ENCODE data around the gene SLC9A9. TPM values are rescaled to one million over a fixed set of nuclear protein-coding genes. Genes with fewer than 3 reads are reported as not detected.

SLC9A9 gene
- total and polyA plus RNA-seq, 4 donors: 3.3 to 15.0 (median 6.1) TPM

DNA sequence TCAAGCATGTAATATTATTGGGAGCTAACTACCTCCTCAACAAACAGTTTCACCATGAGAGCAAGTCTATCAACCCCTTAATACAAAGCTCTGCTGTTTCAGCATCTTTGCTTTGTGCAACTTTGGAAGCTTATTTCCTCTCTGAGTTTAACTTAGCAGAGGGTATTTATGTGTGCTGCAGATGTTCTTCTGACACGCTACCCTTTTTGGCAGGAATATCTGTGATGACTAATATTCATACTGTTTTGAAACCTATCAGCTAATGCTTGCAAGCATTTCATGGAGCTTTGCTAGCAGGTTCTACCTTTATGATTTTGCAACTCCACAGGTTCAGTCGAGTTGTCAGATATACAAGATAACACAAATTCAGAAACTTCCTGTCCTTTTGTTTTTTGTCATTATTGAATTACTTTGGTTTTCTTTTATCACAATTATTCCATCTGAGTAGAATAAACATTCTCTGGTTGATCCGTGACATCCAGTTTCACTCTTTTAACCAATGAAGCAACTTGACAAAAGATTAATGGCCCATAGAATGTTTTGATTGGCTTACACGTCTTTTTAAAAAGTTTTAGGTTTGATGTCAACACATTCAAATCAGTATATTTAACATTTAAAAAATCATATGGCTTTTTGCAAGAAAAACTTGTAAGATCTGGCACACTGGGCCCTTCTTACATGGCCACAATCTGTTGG, 1.7 kb upstream of the SLC9A9 start:
- Histone ChIP-seq H3K36me3 (ENCODE audit: control insufficient read depth in 4 of 4, insufficient read depth in 3 of 4, low read depth in 1 of 4, low read length in 3 of 4) (no peaks in the 10 kb centered on the region), H3K27me3 (ENCODE audit: control insufficient read depth in 4 of 4, insufficient read depth in 4 of 4, low read length in 3 of 4) (no peaks in the 10 kb centered on the region), H3K27ac (ENCODE audit: low read depth in 1 of 2, low read length in 2 of 2) (no peak overlapping the region), H3K4me1 (ENCODE audit: control insufficient read depth in 4 of 4, insufficient read depth in 4 of 4, low read length in 3 of 4) (peaks cover 0 to 3% (median 0%) of the 10 kb centered on the region in 4 donors), H3K9ac (ENCODE audit: low read depth in 1 of 2, low read length in 2 of 2) (no peak overlapping the region), H3K9me3 (ENCODE audit: control insufficient read depth in 4 of 4, low read length in 3 of 4) (no peaks in the 10 kb centered on the region), H3K4me3 (ENCODE audit: low read depth in 1 of 3, low read length in 3 of 3) (no peak overlapping the region)
- DNase-seq (ENCODE audit: low spot score): no peak
- 33% methylated on average over 4 of the region's 4 CpGs for WGBS
- TF ChIP-seq RXRA (IDR thresholded peaks at IDR 0.05): no peak
- TF ChIP-seq FOXA2 (IDR thresholded peaks at IDR 0.05): no peak
- TF ChIP-seq JUND (IDR thresholded peaks at IDR 0.05): peak in 1 of 2 donors; percentile 27
- TF ChIP-seq RAD21 (IDR thresholded peaks at IDR 0.05): no peak
- TF ChIP-seq, protein P1, sequence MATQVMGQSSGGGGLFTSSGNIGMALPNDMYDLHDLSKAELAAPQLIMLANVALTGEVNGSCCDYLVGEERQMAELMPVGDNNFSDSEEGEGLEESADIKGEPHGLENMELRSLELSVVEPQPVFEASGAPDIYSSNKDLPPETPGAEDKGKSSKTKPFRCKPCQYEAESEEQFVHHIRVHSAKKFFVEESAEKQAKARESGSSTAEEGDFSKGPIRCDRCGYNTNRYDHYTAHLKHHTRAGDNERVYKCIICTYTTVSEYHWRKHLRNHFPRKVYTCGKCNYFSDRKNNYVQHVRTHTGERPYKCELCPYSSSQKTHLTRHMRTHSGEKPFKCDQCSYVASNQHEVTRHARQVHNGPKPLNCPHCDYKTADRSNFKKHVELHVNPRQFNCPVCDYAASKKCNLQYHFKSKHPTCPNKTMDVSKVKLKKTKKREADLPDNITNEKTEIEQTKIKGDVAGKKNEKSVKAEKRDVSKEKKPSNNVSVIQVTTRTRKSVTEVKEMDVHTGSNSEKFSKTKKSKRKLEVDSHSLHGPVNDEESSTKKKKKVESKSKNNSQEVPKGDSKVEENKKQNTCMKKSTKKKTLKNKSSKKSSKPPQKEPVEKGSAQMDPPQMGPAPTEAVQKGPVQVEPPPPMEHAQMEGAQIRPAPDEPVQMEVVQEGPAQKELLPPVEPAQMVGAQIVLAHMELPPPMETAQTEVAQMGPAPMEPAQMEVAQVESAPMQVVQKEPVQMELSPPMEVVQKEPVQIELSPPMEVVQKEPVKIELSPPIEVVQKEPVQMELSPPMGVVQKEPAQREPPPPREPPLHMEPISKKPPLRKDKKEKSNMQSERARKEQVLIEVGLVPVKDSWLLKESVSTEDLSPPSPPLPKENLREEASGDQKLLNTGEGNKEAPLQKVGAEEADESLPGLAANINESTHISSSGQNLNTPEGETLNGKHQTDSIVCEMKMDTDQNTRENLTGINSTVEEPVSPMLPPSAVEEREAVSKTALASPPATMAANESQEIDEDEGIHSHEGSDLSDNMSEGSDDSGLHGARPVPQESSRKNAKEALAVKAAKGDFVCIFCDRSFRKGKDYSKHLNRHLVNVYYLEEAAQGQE (IDR thresholded peaks at IDR 0.05): no peak
- no peak for TF ChIP-seq NR2F2 (IDR thresholded peaks at IDR 0.05)

DNA sequence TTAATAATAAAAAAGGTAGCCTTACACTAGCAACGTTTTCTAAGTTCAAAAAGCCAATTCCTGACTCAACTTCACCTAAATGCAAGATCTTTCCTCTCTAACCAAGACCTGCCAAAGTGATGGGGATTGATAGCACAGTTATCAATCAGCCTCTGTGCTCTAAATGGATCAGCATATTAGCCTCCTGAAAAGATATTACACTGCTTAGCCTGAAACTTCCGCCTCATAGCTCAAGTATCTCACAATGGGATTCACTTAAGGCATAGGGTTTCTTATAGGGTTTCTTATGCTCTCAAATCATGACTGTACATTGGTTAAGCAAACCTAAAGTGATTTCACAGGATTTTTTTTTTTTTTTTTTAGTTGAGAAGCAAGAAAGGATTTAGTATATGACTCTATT, 436 bp upstream of the SLC9A9 start:
- WGBS: 56% methylated on average over 2 of the region's 2 CpGs
- no peak overlapping the region for H3K9ac ChIP-seq (ENCODE audit: low read depth in 1 of 2, low read length in 2 of 2)
- peak overlapping the region in 1 of 3 donors; percentile 49 for H3K4me3 ChIP-seq (ENCODE audit: low read depth in 1 of 3, low read length in 3 of 3)
- no peak for DNase-seq (ENCODE audit: low spot score)
- peaks cover 0 to 3% (median 0%) of the 10 kb centered on the region in 4 donors for H3K4me1 ChIP-seq (ENCODE audit: control insufficient read depth in 4 of 4, insufficient read depth in 4 of 4, low read length in 3 of 4)
- H3K9me3 ChIP-seq (ENCODE audit: control insufficient read depth in 4 of 4, low read length in 3 of 4): no peaks in the 10 kb centered on the region
- no peak for TF ChIP-seq HNF4G (IDR thresholded peaks at IDR 0.05)
- no peak for TF ChIP-seq HNF4A (conservative IDR thresholded peaks at IDR 0.05)
- no peak for TF ChIP-seq SP1 (IDR thresholded peaks at IDR 0.05)
- no peaks in the 10 kb centered on the region for H3K27me3 ChIP-seq (ENCODE audit: control insufficient read depth in 4 of 4, insufficient read depth in 4 of 4, low read length in 3 of 4)
- H3K27ac ChIP-seq (ENCODE audit: low read depth in 1 of 2, low read length in 2 of 2): no peak overlapping the region
- no peaks in the 10 kb centered on the region for H3K36me3 ChIP-seq (ENCODE audit: control insufficient read depth in 4 of 4, insufficient read depth in 3 of 4, low read depth in 1 of 4, low read length in 3 of 4)

GRCh38 chr3:143843587-143843986, 4.7 kb downstream of the SLC9A9 start:
- H3K9me3 ChIP-seq (ENCODE audit: control insufficient read depth in 4 of 4, low read length in 3 of 4): no peaks in the 10 kb centered on the region
- TF ChIP-seq HNF4G (IDR thresholded peaks at IDR 0.05) (no peak), FOXA2 (IDR thresholded peaks at IDR 0.05) (no peak), GABPA (IDR thresholded peaks at IDR 0.05 in 1 of 2, conservative IDR thresholded peaks at IDR 0.05 in 1 of 2) (no peak), CTCF (IDR thresholded peaks at IDR 0.05; ENCODE audit: low read depth, low read length, missing input control) (no peak), RXRA (IDR thresholded peaks at IDR 0.05) (no peak), YY1 (IDR thresholded peaks at IDR 0.05) (no peak), HNF4A (conservative IDR thresholded peaks at IDR 0.05) (no peak), ZBTB33 (IDR thresholded peaks at IDR 0.05) (no peak), EGR1 (IDR thresholded peaks at IDR 0.05; ENCODE audit: low read depth in 2 of 2) (no peak)
- TF ChIP-seq, protein P1 (IDR thresholded peaks at IDR 0.05): no peak
- H3K36me3 ChIP-seq (ENCODE audit: control insufficient read depth in 4 of 4, insufficient read depth in 3 of 4, low read depth in 1 of 4, low read length in 3 of 4): no peaks in the 10 kb centered on the region
- H3K27me3 ChIP-seq (ENCODE audit: control insufficient read depth in 4 of 4, insufficient read depth in 4 of 4, low read length in 3 of 4): no peaks in the 10 kb centered on the region
- H3K4me1 ChIP-seq (ENCODE audit: control insufficient read depth in 4 of 4, insufficient read depth in 4 of 4, low read length in 3 of 4): peaks cover 0 to 3% (median 0%) of the 10 kb centered on the region in 4 donors
- DNase-seq (ENCODE audit: low spot score): no peak
- H3K4me3 ChIP-seq (ENCODE audit: low read depth in 1 of 3, low read length in 3 of 3): no peak overlapping the region
- 89% methylated on average over 2 of the region's 2 CpGs for WGBS
- no peak overlapping the region for H3K9ac ChIP-seq (ENCODE audit: low read depth in 1 of 2, low read length in 2 of 2)
- no peak overlapping the region for H3K27ac ChIP-seq (ENCODE audit: low read depth in 1 of 2, low read length in 2 of 2)
